ENCODE measurements around the gene ELL2. TPM values are rescaled to one million over a fixed set of nuclear protein-coding genes. Genes with fewer than 3 reads are reported as not detected.

ELL2 gene
- total RNA-seq, 2 donors from 2014 or later, result 26.9 to 38.2 TPM

DNA sequence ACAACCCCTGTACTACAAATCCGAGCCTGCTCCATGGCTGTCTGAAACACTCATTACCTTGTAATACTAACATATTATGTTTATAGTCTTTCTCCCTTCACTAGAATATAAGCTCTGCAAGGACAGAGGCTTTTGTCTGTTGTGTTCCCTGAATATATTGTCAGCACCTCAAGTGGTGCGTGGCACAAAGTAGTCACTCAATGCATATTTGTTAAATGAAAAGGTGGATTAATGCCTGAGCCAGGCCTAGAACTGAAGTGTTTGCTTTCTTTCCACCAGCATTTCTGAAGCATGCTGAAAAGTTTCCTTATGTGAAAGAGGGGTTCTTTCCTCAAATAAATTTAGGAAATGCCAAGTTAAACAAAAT lies 36.3 kb downstream of the ELL2 start:
- Histone ChIP-seq H3K27me3 (no peaks in the 10 kb centered on the region), H3K9ac (ENCODE audit: low read depth in 2 of 2, low read length in 2 of 2) (no peak overlapping the region), H3K27ac (no peak overlapping the region), H3K4me1 (no peaks in the 10 kb centered on the region), H3K4me3 (no peak overlapping the region), H3K36me3 (no peaks in the 10 kb centered on the region), H3K9me3 (no peaks in the 10 kb centered on the region)
- TF ChIP-seq CTCF (IDR thresholded peaks at IDR 0.05), result no peak
- no peak for DNase-seq
- intact Hi-C loops (cut with DNase I), result no loop called here

- TF ChIP-seq CTCF (IDR thresholded peaks at IDR 0.05), result no peak
- DNase-seq, result no peak
- Histone ChIP-seq H3K4me1 (no peaks in the 10 kb centered on the region), H3K27ac (no peak overlapping the region), H3K9me3 (no peaks in the 10 kb centered on the region), H3K27me3 (no peaks in the 10 kb centered on the region), H3K9ac (ENCODE audit: low read depth in 2 of 2, low read length in 2 of 2) (no peak overlapping the region), H3K36me3 (no peaks in the 10 kb centered on the region), H3K4me3 (no peak overlapping the region)
- intact Hi-C loops (cut with DNase I), result no loop called here
These were observed 36.8 kb downstream of the ELL2 start for GRCh38 chr5:95924720-95925377.

- no peaks in the 10 kb centered on the region for H3K36me3 ChIP-seq
- no peak overlapping the region for H3K4me3 ChIP-seq
- H3K9me3 ChIP-seq, result no peaks in the 10 kb centered on the region
- H3K27ac ChIP-seq, result no peak overlapping the region
- DNase-seq, result no peak
- no peak overlapping the region for H3K9ac ChIP-seq (ENCODE audit: low read depth in 2 of 2, low read length in 2 of 2)
- no peaks in the 10 kb centered on the region for H3K4me1 ChIP-seq
- no peak for TF ChIP-seq CTCF (IDR thresholded peaks at IDR 0.05)
- intact Hi-C loops (cut with DNase I), result no loop called here
- H3K27me3 ChIP-seq, result no peaks in the 10 kb centered on the region
These were observed 37.6 kb downstream of the ELL2 start for GRCh38 chr5:95923918-95924544.

DNA sequence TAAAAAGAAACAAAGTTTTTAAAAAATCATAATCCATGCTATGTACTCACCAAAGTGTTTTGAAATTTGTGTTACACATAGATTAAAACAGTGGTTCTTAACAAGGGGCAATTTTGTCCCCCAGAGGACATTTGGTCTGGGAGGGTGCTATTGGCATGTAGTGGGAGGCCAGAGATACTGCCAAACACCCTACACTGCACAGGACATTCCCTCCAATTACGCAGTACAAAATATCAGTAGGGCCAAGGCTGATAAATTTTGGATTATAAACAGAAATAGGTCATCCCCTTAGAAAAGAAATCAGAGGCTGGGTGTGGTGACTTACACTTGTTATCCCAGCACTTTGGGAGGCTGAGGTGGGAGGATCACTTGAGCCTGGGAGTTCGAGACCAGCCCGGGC lies 38.9 kb downstream of the ELL2 start:
- Histone ChIP-seq H3K9ac (ENCODE audit: low read depth in 2 of 2, low read length in 2 of 2) (no peak overlapping the region), H3K9me3 (no peaks in the 10 kb centered on the region), H3K27ac (no peak overlapping the region), H3K4me1 (no peaks in the 10 kb centered on the region), H3K27me3 (no peaks in the 10 kb centered on the region), H3K4me3 (no peak overlapping the region), H3K36me3 (no peaks in the 10 kb centered on the region)
- no peak for DNase-seq
- no peak for TF ChIP-seq CTCF (IDR thresholded peaks at IDR 0.05)
- intact Hi-C loops (cut with DNase I), result no loop called here

- Histone ChIP-seq H3K4me3 (no peak overlapping the region), H3K27ac (no peak overlapping the region), H3K9ac (ENCODE audit: low read depth in 2 of 2, low read length in 2 of 2) (no peak overlapping the region), H3K27me3 (no peaks in the 10 kb centered on the region), H3K4me1 (no peaks in the 10 kb centered on the region), H3K9me3 (no peaks in the 10 kb centered on the region), H3K36me3 (no peaks in the 10 kb centered on the region)
- intact Hi-C loops (cut with DNase I), result no loop called here
- TF ChIP-seq CTCF (IDR thresholded peaks at IDR 0.05), result no peak
- DNase-seq, result no peak
These were observed 40.1 kb downstream of the ELL2 start for GRCh38 chr5:95921501-95921900.
